Endometrial microvascular endothelial cells (primary cell): Measurements from ENCODE around the gene RBP4. TPM values are rescaled to one million over a fixed set of nuclear protein-coding genes. Genes with fewer than 3 reads are reported as not detected.

ENCODE experiments used
- in situ Hi-C: cut with HindIII; loops from 2 replicates; pipeline ENCODE4 v1.10.0; 2017; ENCODE audit warnings: low sequenced_read_pairs, low pct_unique_long_range_greater_than_20kb; ENCODE audit errors: inconsistent ontology term
- total RNA-seq: library from RNA; depleted of rRNA; stranded (reverse); fragments of >200 nt; gene quantifications from one replicate; pipeline ENCODE4 v1.2.3, GENCODE V29; 2015; ENCODE audit errors: inconsistent ontology term

The RBP4 gene
- total RNA-seq, 1 donor from 2014 or later = not detected

GRCh38 chr10:93598157-93598556 lies 2.9 kb downstream of the RBP4 start:
- in situ Hi-C loops = no loop called here

GRCh38 chr10:93597075-93597599 lies 3.9 kb downstream of the RBP4 start:
- in situ Hi-C loops = no loop called here

GRCh38 chr10:93596539-93596938 lies 4.5 kb downstream of the RBP4 start:
- in situ Hi-C loops = no loop called here

- in situ Hi-C loops = no loop called here
Observed at GRCh38 chr10:93595378-93596161, 5.5 kb downstream of the RBP4 start.

GRCh38 chr10:93594518-93594917 lies 6.5 kb downstream of the RBP4 start:
- in situ Hi-C loops = no loop called here

- in situ Hi-C loops = no loop called here
Observed at GRCh38 chr10:93593749-93594148, 7.3 kb downstream of the RBP4 start.

- in situ Hi-C loops = no loop called here
Observed at GRCh38 chr10:93593254-93593653, 7.8 kb downstream of the RBP4 start.

GRCh38 chr10:93591065-93591808 lies 9.8 kb downstream of the RBP4 start:
- in situ Hi-C loops = no loop called here

GRCh38 chr10:93590638-93591037 lies 10.4 kb downstream of the RBP4 start:
- in situ Hi-C loops = no loop called here

GRCh38 chr10:93589648-93590562 lies 11.1 kb downstream of the RBP4 start:
- in situ Hi-C loops = no loop called here

GRCh38 chr10:93584445-93584844 lies 16.6 kb downstream of the RBP4 start:
- in situ Hi-C loops = no loop called here

- in situ Hi-C loops = no loop called here
Observed at GRCh38 chr10:93580828-93581227, 20.2 kb downstream of the RBP4 start.

- in situ Hi-C loops = no loop called here
Observed at GRCh38 chr10:93579985-93580711, 20.9 kb downstream of the RBP4 start.

- in situ Hi-C loops = no loop called here
Observed at GRCh38 chr10:93579089-93579488, 21.9 kb downstream of the RBP4 start.

GRCh38 chr10:93577565-93577964 lies 23.5 kb downstream of the RBP4 start:
- in situ Hi-C loops = no loop called here

GRCh38 chr10:93576888-93577287 lies 24.1 kb downstream of the RBP4 start:
- in situ Hi-C loops = no loop called here

- in situ Hi-C loops = no loop called here
Observed at GRCh38 chr10:93573924-93574323, 27.1 kb downstream of the RBP4 start.

- in situ Hi-C loops = no loop called here
Observed at GRCh38 chr10:93573051-93573909, 27.8 kb downstream of the RBP4 start.
